HEK293 (cell line): ENCODE measurements around the gene GCSAM.

Experiments used
- CTCF ChIA-PET: fragments of 350-600 bp; formaldehyde crosslinking; extraction: SDS; loops from one replicate; lab custom pipeline; 2021; ENCODE audit warnings: antibody characterized with exemption; lab: Yijun Ruan, JAX
- POLR2A ChIA-PET: fragments of 300-600 bp; formaldehyde crosslinking; extraction: SDS; loops from one replicate; lab custom pipeline; 2020; ENCODE audit warnings: antibody characterized with exemption, inconsistent platforms; lab: Yijun Ruan, JAX
- H3K27ac ChIP-seq: fragments of 200-500 bp; sonication (Bioruptor generic); 2 replicates; pipeline ENCODE4 v1.5.1; 2014; ENCODE audit warnings: low read depth, low read length, control low read depth, inconsistent platforms; ENCODE audit errors: extremely low read depth
- H3K36me3 ChIP-seq, 2 experiments: fragments of 200-500 bp in 1 of 2; sonication (Bioruptor generic) in 1 of 2; 1 replicate in 1 of 2; 2 replicates in 1 of 2; pipeline ENCODE4 v1.5.1; 2014 to 2017; ENCODE audit warnings: inconsistent platforms in 2 of 2, low read length in 2 of 2; ENCODE audit not compliant: control insufficient read depth in 2 of 2, insufficient read depth in 1 of 2
- H3K4me1 ChIP-seq: fragments of 200-500 bp; sonication (Bioruptor generic); 2 replicates; pipeline ENCODE4 v1.5.1; 2014; ENCODE audit warnings: mild to moderate bottlenecking, low read length, inconsistent platforms; ENCODE audit not compliant: control insufficient read depth, insufficient read depth
- H3K4me3 ChIP-seq: 2 replicates; pipeline ENCODE4 v1.5.1; 2011; ENCODE audit warnings: low read depth, mild to moderate bottlenecking, control low read depth, low read length, moderate library complexity
- H3K9me3 ChIP-seq: fragments of 200-500 bp; sonication (Bioruptor generic); 2 replicates; pipeline ENCODE4 v1.5.1; 2014; ENCODE audit warnings: low read depth, low read length, inconsistent platforms; ENCODE audit not compliant: control insufficient read depth, insufficient read depth
- HOXA7 ChIP-seq: sonication (generic); formaldehyde crosslinking; IDR thresholded peaks from 2 replicates; pipeline ENCODE4 v1.8.1; 2022; ENCODE audit warnings: missing genetic modification reagents, borderline replicate concordance
- KLF7 ChIP-seq: fragments of 450-650 bp; formaldehyde crosslinking; IDR thresholded peaks from 2 replicates; pipeline ENCODE4 v1.5.1; 2016; ENCODE audit warnings: missing biosample characterization, missing genetic modification characterization, borderline replicate concordance
- RBAK ChIP-seq: fragments of 450-650 bp; formaldehyde crosslinking; IDR thresholded peaks from 2 replicates; pipeline ENCODE4 v1.5.1; 2016; ENCODE audit warnings: missing biosample characterization, missing genetic modification characterization
- SCRT2 ChIP-seq: fragments of 450-650 bp; formaldehyde crosslinking; IDR thresholded peaks from 2 replicates; pipeline ENCODE4 v1.5.1; 2016; ENCODE audit warnings: missing biosample characterization, missing genetic modification characterization
- YY2 ChIP-seq: fragments of 450-650 bp; formaldehyde crosslinking; IDR thresholded peaks from 2 replicates; pipeline ENCODE4 v1.5.1; 2016; ENCODE audit warnings: missing biosample characterization, missing genetic modification characterization
- ZNF132 ChIP-seq: fragments of 450-650 bp; formaldehyde crosslinking; IDR thresholded peaks from 2 replicates; pipeline ENCODE4 v1.5.1; 2017; ENCODE audit warnings: missing biosample characterization, missing genetic modification characterization, borderline replicate concordance
- ZNF175 ChIP-seq: fragments of 450-650 bp; formaldehyde crosslinking; IDR thresholded peaks from 2 replicates; pipeline ENCODE4 v1.5.1; 2016; ENCODE audit warnings: missing biosample characterization, missing genetic modification characterization
- ZNF37A ChIP-seq: fragments of 450-650 bp; IDR thresholded peaks from 2 replicates; pipeline ENCODE4 v1.5.1; 2018; ENCODE audit warnings: missing biosample characterization, missing genetic modification characterization
- ZNF514 ChIP-seq: fragments of 450-650 bp; formaldehyde crosslinking; IDR thresholded peaks from 2 replicates; pipeline ENCODE4 v1.5.1; 2016; ENCODE audit warnings: missing biosample characterization, missing genetic modification characterization
- ZNF561 ChIP-seq: fragments of 450-650 bp; IDR thresholded peaks from 2 replicates; pipeline ENCODE4 v1.5.1; 2018; ENCODE audit warnings: missing biosample characterization, missing genetic modification characterization, borderline replicate concordance
- ZNF571 ChIP-seq: fragments of 450-650 bp; formaldehyde crosslinking; IDR thresholded peaks from 2 replicates; pipeline ENCODE4 v1.5.0; 2017; ENCODE audit warnings: missing biosample characterization, missing genetic modification characterization
- ZNF785 ChIP-seq: fragments of 450-650 bp; formaldehyde crosslinking; IDR thresholded peaks from 2 replicates; pipeline ENCODE4 v1.5.1; 2016; ENCODE audit warnings: missing biosample characterization, missing genetic modification characterization
- ZNF837 ChIP-seq: fragments of 450-650 bp; formaldehyde crosslinking; IDR thresholded peaks from 2 replicates; pipeline ENCODE4 v1.5.1; 2016; ENCODE audit warnings: missing biosample characterization, missing genetic modification characterization
- ZSCAN23 ChIP-seq: fragments of 450-650 bp; formaldehyde crosslinking; IDR thresholded peaks from 2 replicates; pipeline ENCODE4 v1.5.1; 2016; ENCODE audit warnings: missing biosample characterization, missing genetic modification characterization
- TF ChIP-seq, protein P1 (sequence below): fragments of 450-650 bp; formaldehyde crosslinking; IDR thresholded peaks from 2 replicates; pipeline ENCODE4 v1.5.1; 2016; ENCODE audit warnings: missing biosample characterization, missing genetic modification characterization
- TF ChIP-seq, protein P2 (sequence below): sonication (generic); formaldehyde crosslinking; IDR thresholded peaks from 2 replicates; pipeline ENCODE4 v1.8.1; 2022; ENCODE audit warnings: mild to moderate bottlenecking, moderate library complexity, missing genetic modification reagents
- TF ChIP-seq, protein P3 (sequence below): fragments of 450-650 bp; formaldehyde crosslinking; IDR thresholded peaks from 2 replicates; pipeline ENCODE4 v1.5.1; 2016; ENCODE audit warnings: missing biosample characterization, missing genetic modification characterization
- TF ChIP-seq, protein P4 (sequence below): fragments of 450-650 bp; formaldehyde crosslinking; IDR thresholded peaks from 2 replicates; pipeline ENCODE4 v1.5.1; 2016; ENCODE audit warnings: missing biosample characterization, missing genetic modification characterization
- TF ChIP-seq, protein P5 (sequence below): fragments of 450-650 bp; formaldehyde crosslinking; IDR thresholded peaks from 2 replicates; pipeline ENCODE4 v1.5.1; 2017; ENCODE audit warnings: missing biosample characterization, missing genetic modification characterization

GCSAM gene

DNA sequence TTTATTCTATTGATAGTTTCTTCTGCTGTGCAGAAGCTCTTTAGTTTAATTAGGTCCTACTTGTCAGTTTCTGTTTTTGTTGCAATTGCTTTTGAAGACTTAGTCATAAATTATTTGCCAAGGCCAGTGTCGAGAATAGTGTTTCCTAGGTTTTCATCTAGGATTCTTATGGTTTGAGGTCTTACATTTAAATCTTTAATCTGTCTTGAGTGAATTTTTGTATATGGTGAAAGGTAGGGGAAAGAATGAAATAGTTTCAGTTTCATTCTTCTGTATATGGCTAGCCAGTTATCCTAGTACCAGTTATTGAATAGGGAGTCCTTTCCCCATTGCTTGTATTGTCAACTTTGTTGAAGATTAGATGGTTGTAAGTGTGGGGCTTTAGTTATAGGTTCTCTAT is 10.6 kb upstream of the GCSAM start (continued):
- TF ChIP-seq, protein P1, sequence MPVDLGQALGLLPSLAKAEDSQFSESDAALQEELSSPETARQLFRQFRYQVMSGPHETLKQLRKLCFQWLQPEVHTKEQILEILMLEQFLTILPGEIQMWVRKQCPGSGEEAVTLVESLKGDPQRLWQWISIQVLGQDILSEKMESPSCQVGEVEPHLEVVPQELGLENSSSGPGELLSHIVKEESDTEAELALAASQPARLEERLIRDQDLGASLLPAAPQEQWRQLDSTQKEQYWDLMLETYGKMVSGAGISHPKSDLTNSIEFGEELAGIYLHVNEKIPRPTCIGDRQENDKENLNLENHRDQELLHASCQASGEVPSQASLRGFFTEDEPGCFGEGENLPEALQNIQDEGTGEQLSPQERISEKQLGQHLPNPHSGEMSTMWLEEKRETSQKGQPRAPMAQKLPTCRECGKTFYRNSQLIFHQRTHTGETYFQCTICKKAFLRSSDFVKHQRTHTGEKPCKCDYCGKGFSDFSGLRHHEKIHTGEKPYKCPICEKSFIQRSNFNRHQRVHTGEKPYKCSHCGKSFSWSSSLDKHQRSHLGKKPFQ (tag by site-specific recombination): no peak
- TF ChIP-seq ZNF514 (tag by site-specific recombination): no peak

DNA sequence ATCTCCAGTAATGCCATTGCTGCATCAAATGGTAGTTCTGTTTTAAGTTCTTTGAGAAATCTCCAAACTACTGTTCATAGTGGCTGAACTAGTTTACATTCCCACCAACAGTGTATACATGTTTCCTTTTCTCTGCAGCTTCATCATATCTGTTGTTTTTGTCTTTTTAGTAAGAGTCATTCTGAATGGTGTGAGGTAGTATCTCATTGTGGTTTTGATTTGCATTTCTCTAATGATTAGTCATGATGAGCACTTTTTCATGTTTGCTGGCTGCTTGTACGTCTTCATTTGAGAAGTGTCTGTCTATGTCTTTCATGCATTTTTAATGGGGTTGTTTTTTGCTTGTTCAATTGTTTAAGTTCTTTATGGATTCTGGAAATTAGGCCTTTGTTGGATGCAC is 10.2 kb upstream of the GCSAM start:
- Histone ChIP-seq H3K27ac (no peak overlapping the region), H3K9me3 (no peaks in the 10 kb centered on the region), H3K4me1 (no peaks in the 10 kb centered on the region), H3K36me3 (no peaks in the 10 kb centered on the region), H3K4me3 (no peak overlapping the region)
- no peak for TF ChIP-seq ZNF561 (tag by site-specific recombination)
- no peak for TF ChIP-seq HOXA7 (CRISPR knock-in tag)
- TF ChIP-seq ZNF785 (tag by site-specific recombination): no peak
- no peak for TF ChIP-seq ZNF37A
- ChIA-PET POLR2A (no interaction called here), CTCF (interaction anchor here (0.7 kb wide), 1 partner anchor 235 kb away, joined by 3 read pairs; no protein-coding TSS in a partner anchor)

DNA sequence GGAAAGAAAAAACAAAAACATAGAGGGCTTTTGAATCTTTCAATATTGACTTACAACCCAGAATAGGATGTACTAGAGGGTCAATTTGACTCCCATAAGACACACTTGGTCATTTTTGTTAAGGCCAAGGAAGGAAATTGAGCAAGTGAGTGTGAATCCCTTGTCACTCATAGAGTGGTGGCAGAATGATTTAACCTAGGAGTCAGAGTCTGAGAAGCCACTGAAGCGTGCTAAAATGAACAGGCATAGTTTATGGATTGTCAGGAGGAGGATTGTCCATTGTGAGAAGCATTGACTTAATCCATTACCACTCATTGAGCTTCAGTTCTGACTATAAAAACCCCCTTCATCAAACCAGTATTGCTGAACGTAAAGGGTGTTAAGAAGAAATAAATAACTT is 8.2 kb upstream of the GCSAM start:
- POLR2A ChIA-PET: no interaction called here
- CTCF ChIA-PET: interaction anchor here (0.7 kb wide), 1 partner anchor 29 kb away, joined by 3 read pairs; no protein-coding TSS in a partner anchor
- TF ChIP-seq ZNF571 (tag by site-specific recombination) (no peak), ZNF132 (tag by site-specific recombination) (no peak), RBAK (no peak), YY2 (tag by site-specific recombination) (no peak), ZNF837 (tag by site-specific recombination) (no peak), KLF7 (tag by site-specific recombination) (no peak), ZSCAN23 (no peak), ZNF175 (tag by site-specific recombination) (no peak), SCRT2 (tag by site-specific recombination) (no peak)
- TF ChIP-seq, protein P2, sequence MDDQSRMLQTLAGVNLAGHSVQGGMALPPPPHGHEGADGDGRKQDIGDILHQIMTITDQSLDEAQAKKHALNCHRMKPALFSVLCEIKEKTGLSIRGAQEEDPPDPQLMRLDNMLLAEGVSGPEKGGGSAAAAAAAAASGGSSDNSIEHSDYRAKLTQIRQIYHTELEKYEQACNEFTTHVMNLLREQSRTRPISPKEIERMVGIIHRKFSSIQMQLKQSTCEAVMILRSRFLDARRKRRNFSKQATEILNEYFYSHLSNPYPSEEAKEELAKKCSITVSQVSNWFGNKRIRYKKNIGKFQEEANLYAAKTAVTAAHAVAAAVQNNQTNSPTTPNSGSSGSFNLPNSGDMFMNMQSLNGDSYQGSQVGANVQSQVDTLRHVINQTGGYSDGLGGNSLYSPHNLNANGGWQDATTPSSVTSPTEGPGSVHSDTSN (CRISPR knock-in tag): no peak
- TF ChIP-seq, protein P3, sequence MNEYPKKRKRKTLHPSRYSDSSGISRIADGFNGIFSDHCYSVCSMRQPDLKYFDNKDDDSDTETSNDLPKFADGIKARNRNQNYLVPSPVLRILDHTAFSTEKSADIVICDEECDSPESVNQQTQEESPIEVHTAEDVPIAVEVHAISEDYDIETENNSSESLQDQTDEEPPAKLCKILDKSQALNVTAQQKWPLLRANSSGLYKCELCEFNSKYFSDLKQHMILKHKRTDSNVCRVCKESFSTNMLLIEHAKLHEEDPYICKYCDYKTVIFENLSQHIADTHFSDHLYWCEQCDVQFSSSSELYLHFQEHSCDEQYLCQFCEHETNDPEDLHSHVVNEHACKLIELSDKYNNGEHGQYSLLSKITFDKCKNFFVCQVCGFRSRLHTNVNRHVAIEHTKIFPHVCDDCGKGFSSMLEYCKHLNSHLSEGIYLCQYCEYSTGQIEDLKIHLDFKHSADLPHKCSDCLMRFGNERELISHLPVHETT (tag by site-specific recombination): no peak
- TF ChIP-seq, protein P4, sequence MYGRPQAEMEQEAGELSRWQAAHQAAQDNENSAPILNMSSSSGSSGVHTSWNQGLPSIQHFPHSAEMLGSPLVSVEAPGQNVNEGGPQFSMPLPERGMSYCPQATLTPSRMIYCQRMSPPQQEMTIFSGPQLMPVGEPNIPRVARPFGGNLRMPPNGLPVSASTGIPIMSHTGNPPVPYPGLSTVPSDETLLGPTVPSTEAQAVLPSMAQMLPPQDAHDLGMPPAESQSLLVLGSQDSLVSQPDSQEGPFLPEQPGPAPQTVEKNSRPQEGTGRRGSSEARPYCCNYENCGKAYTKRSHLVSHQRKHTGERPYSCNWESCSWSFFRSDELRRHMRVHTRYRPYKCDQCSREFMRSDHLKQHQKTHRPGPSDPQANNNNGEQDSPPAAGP: no peak
- TF ChIP-seq, protein P5, sequence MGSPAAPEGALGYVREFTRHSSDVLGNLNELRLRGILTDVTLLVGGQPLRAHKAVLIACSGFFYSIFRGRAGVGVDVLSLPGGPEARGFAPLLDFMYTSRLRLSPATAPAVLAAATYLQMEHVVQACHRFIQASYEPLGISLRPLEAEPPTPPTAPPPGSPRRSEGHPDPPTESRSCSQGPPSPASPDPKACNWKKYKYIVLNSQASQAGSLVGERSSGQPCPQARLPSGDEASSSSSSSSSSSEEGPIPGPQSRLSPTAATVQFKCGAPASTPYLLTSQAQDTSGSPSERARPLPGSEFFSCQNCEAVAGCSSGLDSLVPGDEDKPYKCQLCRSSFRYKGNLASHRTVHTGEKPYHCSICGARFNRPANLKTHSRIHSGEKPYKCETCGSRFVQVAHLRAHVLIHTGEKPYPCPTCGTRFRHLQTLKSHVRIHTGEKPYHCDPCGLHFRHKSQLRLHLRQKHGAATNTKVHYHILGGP (tag by site-specific recombination): no peak

More for the DNA sequence above, 8.2 kb upstream of the GCSAM start:
- Histone ChIP-seq H3K36me3 (no peaks in the 10 kb centered on the region), H3K4me3 (no peak overlapping the region), H3K4me1 (no peaks in the 10 kb centered on the region), H3K9me3 (no peaks in the 10 kb centered on the region), H3K27ac (no peak overlapping the region)
